ENCODE measurements around the gene SLC1A2. TPM values are rescaled to one million over a fixed set of nuclear protein-coding genes. Genes with fewer than 3 reads are reported as not detected.

SLC1A2 gene
- total RNA-seq, 1 experiment from 2014 or later = 0.25 TPM

- no peak overlapping the region for H3K9ac ChIP-seq (ENCODE audit: low read length)
- H3K9me2 ChIP-seq (ENCODE audit: insufficient read depth) = no peaks in the 10 kb centered on the region
- H3K27me3 ChIP-seq (ENCODE audit: insufficient read depth, low read length) = no peaks in the 10 kb centered on the region
- BruUV-seq (replicated peaks) = no TSS peak
- H2AFZ ChIP-seq (ENCODE audit: low read depth, low read length, poor library complexity, severe bottlenecking) = no peak overlapping the region
- no peak overlapping the region for H3K4me3 ChIP-seq (replicated peaks in 1 of 2; ENCODE audit: low read depth in 1 of 2, low read length in 2 of 2)
- H3K4me1 ChIP-seq (ENCODE audit: control insufficient read depth in 1 of 2, insufficient read depth in 2 of 2, low read length in 2 of 2) = peaks cover 15 to 18% of the 10 kb centered on the region in 2 experiments
- H4K20me1 ChIP-seq (ENCODE audit: insufficient read depth) = no peaks in the 10 kb centered on the region
- H3K4me2 ChIP-seq (ENCODE audit: low read length) = no peak overlapping the region
- ChIA-PET RAD21 (ENCODE audit: low non-redundant PET in 1 of 2, low total read pairs in 2 of 2, uncharacterized antibody in 2 of 2, unreplicated experiment in 2 of 2) (interaction anchor here in 1 of 2 experiments (1.3 kb wide), 1 partner anchor 154 kb away, joined by 4 read pairs; no protein-coding TSS in a partner anchor), CTCF (interaction anchor here (0.8 to 1.7 kb wide), 4 partner anchors 22 to 464 kb away, joined by 3 to 6 read pairs (median 4); no protein-coding TSS in a partner anchor), POLR2A (interaction anchor here (1.1 kb wide), 1 partner anchor 381 kb away, joined by 3 read pairs; no protein-coding TSS in a partner anchor)
- no peaks in the 10 kb centered on the region for H3K9me3 ChIP-seq (ENCODE audit: control insufficient read depth in 1 of 2, insufficient read depth in 1 of 2, low read depth in 1 of 2, low read length in 2 of 2)
- H3K36me3 ChIP-seq (ENCODE audit: control insufficient read depth in 1 of 2, insufficient read depth in 2 of 2, low read length in 2 of 2) = no peaks in the 10 kb centered on the region
- H3K79me2 ChIP-seq (ENCODE audit: insufficient read depth, low read length) = no peaks in the 10 kb centered on the region
- TF ChIP-seq CBX3 (IDR thresholded peaks at IDR 0.05; ENCODE audit: low read depth) (no peak), TCF7L2 (IDR thresholded peaks at IDR 0.05; ENCODE audit: borderline replicate concordance, extremely low read depth, insufficient read depth, insufficient read length) (no peak), EGR1 (IDR thresholded peaks at IDR 0.05; ENCODE audit: low read depth) (no peak), SIN3A (IDR thresholded peaks at IDR 0.05; ENCODE audit: low read depth) (no peak), ZFX (IDR thresholded peaks at IDR 0.05) (no peak), FOSL1 (IDR thresholded peaks at IDR 0.05; ENCODE audit: low read depth) (no peak)
- TF ChIP-seq, protein P1, sequence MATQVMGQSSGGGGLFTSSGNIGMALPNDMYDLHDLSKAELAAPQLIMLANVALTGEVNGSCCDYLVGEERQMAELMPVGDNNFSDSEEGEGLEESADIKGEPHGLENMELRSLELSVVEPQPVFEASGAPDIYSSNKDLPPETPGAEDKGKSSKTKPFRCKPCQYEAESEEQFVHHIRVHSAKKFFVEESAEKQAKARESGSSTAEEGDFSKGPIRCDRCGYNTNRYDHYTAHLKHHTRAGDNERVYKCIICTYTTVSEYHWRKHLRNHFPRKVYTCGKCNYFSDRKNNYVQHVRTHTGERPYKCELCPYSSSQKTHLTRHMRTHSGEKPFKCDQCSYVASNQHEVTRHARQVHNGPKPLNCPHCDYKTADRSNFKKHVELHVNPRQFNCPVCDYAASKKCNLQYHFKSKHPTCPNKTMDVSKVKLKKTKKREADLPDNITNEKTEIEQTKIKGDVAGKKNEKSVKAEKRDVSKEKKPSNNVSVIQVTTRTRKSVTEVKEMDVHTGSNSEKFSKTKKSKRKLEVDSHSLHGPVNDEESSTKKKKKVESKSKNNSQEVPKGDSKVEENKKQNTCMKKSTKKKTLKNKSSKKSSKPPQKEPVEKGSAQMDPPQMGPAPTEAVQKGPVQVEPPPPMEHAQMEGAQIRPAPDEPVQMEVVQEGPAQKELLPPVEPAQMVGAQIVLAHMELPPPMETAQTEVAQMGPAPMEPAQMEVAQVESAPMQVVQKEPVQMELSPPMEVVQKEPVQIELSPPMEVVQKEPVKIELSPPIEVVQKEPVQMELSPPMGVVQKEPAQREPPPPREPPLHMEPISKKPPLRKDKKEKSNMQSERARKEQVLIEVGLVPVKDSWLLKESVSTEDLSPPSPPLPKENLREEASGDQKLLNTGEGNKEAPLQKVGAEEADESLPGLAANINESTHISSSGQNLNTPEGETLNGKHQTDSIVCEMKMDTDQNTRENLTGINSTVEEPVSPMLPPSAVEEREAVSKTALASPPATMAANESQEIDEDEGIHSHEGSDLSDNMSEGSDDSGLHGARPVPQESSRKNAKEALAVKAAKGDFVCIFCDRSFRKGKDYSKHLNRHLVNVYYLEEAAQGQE (IDR thresholded peaks at IDR 0.05; ENCODE audit: low read depth) = no peak
- intact Hi-C loops (cut with micrococcal nuclease) = loop anchor here (5.0 kb wide), 4 partner anchors 153 to 1023 kb away; no protein-coding TSS in a partner anchor
- DNase-seq (ENCODE audit: low read depth, low spot score) = no peak
- no peak overlapping the region for H3K27ac ChIP-seq (ENCODE audit: low read depth, low read length)
- no peak for ATAC-seq
These were observed 29.4 kb downstream of the SLC1A2 start for GRCh38 chr11:35389897-35390465.

Data from HCT116 (cell line).